GM23338 (cell line): ENCODE results near the gene PDE10A.
"Not testable (repeated sequence)": the region's sequence is repeated elsewhere in the genome, so short reads cannot be mapped to it uniquely, and the experiment has no call there.

ENCODE experiments used
- CTCF ChIP-seq, 2 experiments: fragments of 200-600 bp in 1 of 2; sonication (generic) in 1 of 2; conservative IDR thresholded peaks; 2 replicates each; pipeline versions ENCODE4 v1.5.1 to v1.6.1; 2016 to 2017; ENCODE audit warnings: antibody characterized with exemption in 2 of 2, low read depth in 2 of 2, mild to moderate bottlenecking in 2 of 2, moderate library complexity in 1 of 2
- REST ChIP-seq: IDR thresholded peaks from one replicate; pipeline ENCODE4 v1.6.1; 2018; ENCODE audit warnings: antibody characterized with exemption; ENCODE audit not compliant: unreplicated experiment

- not testable (repeated sequence) for TF ChIP-seq REST; CTCF (conservative IDR thresholded peaks at IDR 0.05; ENCODE audit: low read depth in 2 of 2)
These were observed 44.1 kb downstream of the PDE10A start for GRCh38 chr6:165618891-165619290.
